Measurements from ENCODE around the gene RGS10.

The RGS10 gene

GRCh38 chr10:119461380-119461779, 81.1 kb downstream of the RGS10 start:
- H3K4me3 ChIP-seq (ENCODE audit: low read depth, low read length), result no peak overlapping the region
- 0 out of 2 replicates have a peak, but pooled peaks have one; percentile 14 for TF ChIP-seq CTCF (IDR thresholded peaks at IDR 0.05; ENCODE audit: borderline replicate concordance, insufficient read depth, low read depth, low read length)

DNA sequence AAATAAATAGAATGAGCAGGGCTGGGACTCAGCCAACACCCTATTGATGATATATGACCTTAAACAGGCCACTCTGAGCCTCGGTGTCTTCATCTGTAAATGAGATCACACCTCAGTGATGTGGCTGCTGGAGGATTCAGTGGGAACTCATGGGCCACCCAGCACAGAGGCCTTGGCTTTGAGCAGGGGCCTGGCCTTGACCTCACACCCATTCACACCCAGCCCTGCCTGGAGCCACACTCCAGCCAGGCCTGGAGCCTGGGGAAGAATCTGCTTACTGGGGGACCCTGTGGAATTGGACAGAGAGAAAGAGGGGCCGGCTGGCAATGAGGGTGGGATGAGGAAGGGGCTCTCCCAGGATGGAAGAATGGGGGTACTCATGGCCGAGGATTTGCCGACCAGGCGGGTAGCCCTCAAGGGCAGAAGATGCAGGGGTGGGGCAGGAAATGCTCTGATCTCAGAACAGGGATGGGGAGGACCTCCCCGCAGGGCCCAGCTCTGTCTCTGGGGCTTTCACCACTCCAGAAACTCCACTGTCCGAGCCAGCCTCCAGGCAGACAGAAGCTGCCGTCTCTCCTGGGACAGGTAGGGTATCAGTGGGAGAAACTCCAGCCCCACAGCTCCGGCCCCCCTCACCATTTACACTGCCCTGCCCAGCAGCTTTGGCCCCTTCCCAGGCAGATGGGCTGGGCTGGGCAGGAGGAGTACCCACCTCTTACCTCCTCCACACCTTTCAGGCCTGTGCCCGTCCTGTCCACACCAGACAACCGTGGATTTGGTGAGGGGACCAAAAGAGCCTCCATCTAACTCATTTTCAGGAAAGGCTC, 81.9 kb downstream of the RGS10 start:
- TF ChIP-seq CTCF (IDR thresholded peaks at IDR 0.05; ENCODE audit: borderline replicate concordance, insufficient read depth, low read depth, low read length), result no peak

DNA sequence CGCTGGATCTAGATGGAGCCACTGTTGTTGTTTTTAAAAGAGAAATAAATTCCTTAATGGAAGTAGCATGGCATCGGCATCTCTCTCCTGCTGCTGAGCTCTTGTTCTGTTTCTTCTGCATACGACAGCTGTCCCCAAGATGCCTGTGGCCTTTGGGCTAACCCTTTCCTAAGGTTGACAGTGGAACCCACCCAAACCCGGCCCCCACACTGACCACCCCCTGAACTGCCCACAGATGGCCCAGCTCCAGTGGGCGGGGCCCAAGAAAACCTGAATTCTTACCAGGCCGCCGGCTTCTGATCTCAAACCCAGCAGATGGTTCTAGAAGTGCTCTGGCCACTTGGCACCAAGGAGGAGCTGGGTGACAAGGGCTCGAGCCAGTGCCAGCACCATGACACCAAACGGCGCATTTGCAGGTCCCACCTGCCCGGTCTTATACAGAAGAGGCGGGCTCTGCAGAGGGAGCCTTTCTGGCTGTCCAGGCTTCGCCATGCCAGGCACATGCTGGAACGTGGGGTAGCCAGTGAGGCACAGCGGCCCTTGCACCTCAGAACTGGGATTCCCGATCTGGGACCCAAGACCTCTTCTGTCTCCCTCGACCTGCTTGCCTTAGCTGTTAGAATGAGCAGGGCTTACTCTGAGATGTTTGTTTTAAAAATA, 82.7 kb downstream of the RGS10 start:
- no peak overlapping the region for H3K4me3 ChIP-seq (ENCODE audit: low read depth, low read length)
- no peak for TF ChIP-seq CTCF (IDR thresholded peaks at IDR 0.05; ENCODE audit: borderline replicate concordance, insufficient read depth, low read depth, low read length)

More for the DNA sequence above, 81.9 kb downstream of the RGS10 start:
- no peak overlapping the region for H3K4me3 ChIP-seq (ENCODE audit: low read depth, low read length)

DNA sequence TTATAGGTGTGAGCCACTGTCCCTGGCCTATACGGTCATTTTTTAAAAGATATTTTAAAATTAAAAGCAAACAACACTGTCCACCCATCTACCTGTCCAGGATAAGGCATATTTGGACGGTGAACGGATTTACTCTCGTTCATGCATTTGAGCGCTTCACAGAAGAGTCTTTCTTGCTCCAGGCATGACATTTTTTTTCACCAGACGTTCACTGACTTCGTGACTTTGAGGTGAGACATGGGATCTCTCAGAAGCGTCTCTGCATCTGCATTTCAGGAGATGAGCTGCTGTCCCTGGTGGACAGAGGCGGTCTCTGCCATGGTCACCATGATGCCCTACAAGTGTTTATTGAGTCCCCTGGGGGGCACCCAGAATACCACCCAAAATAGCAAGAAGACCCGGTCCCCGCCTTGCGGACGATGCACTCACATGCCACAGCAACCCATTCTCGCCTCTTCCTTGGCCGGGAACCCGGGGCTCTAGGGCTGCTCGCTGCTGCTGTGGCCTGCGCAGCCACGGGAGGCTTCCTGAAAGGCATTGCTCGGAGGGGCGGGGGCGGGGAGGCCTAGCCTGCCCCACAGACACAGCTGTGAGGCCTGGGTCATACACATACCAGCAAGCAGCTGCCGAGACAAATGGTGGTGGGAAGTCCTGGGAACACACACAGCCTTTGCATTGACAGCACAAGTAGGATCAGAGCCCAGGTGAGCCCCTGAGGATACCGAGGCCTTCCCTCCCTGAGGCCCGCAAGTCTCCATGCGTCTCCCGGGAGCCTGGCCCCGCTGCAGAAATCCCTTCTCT, 84.4 kb downstream of the RGS10 start:
- 0 out of 2 replicates have a peak, but pooled peaks have one; percentile 1 for TF ChIP-seq CTCF (IDR thresholded peaks at IDR 0.05; ENCODE audit: borderline replicate concordance, insufficient read depth, low read depth, low read length)

DNA sequence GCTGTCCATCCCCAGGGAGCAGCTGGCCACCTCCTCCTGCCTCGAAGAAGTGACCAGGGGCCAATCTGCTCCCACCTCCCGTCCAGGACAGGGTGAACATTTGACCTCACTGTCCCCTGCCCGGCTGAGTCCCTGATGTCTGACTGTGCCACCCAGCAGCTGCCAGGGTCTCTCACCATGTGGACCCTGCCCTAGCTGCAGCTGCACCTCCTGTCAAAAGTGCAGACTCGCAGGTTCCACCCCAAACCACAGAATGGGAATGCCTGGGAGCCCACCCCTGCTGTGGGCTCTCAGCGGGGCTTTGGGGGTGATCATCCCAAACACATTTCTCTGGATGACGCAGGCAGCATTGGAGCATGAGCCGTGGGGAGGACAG, 86.1 kb downstream of the RGS10 start:
- no peak overlapping the region for H3K4me3 ChIP-seq (ENCODE audit: low read depth, low read length)
- TF ChIP-seq CTCF (IDR thresholded peaks at IDR 0.05; ENCODE audit: borderline replicate concordance, insufficient read depth, low read depth, low read length), result no peak

More for the DNA sequence above, 84.4 kb downstream of the RGS10 start:
- H3K4me3 ChIP-seq (ENCODE audit: low read depth, low read length), result no peak overlapping the region

- no peak overlapping the region for H3K4me3 ChIP-seq (ENCODE audit: low read depth, low read length)
- TF ChIP-seq CTCF (IDR thresholded peaks at IDR 0.05; ENCODE audit: borderline replicate concordance, insufficient read depth, low read depth, low read length), result no peak
Measured at GRCh38 chr10:119455609-119456434, 86.7 kb downstream of the RGS10 start.
